Right lobe of liver (tissue), 4 donors: ENCODE results near the gene DBN1.

Experiments
- CTCF ChIP-seq, 4 donors: fragments of 200-600 bp in 3 of 4; fragments of 450-650 bp in 1 of 4; IDR thresholded peaks; one replicate each; pipeline versions ENCODE4 v1.5.1 to v1.8.0; 2016 to 2022; ENCODE audit warnings: antibody characterized with exemption in 4 of 4, mild to moderate bottlenecking in 2 of 4
- POLR2A ChIP-seq: fragments of 450-650 bp; IDR thresholded peaks from one replicate; pipeline ENCODE4 v1.6.1; 2017; ENCODE audit warnings: antibody characterized with exemption, mild to moderate bottlenecking
- donor health status: DM: no; HTN: no; CAD: no.
- donor health status: DM: no; HTN: no; CAD: no.
- donor health status: DM: no; HTN: yes; CAD: no.

GRCh38 chr5:177466861-177467260 lies 6.6 kb downstream of the DBN1 start:
- TF ChIP-seq CTCF (IDR thresholded peaks at IDR 0.05) (no peak), POLR2A (no peak)
